Brain microvascular endothelial cell (primary cell): ENCODE data around the gene KCNQ1.

ENCODE experiments used
- DNase-seq: peaks from one replicate; pipeline ENCODE4 v3.0.0-alpha.2; 2020
- H3K27ac ChIP-seq: fragments of 250-450 bp; sonication (Bioruptor Pico); 2 replicates; pipeline ENCODE4 v1.5.1; 2020; ENCODE audit warnings: mild to moderate bottlenecking, moderate library complexity
- H3K27me3 ChIP-seq: fragments of 250-450 bp; sonication (Bioruptor Pico); replicated peaks from 2 replicates; pipeline ENCODE4 v1.5.1; 2020; ENCODE audit warnings: mild to moderate bottlenecking
- H3K36me3 ChIP-seq: fragments of 250-450 bp; sonication (Bioruptor Pico); replicated peaks from 2 replicates; pipeline ENCODE4 v1.5.1; 2020; ENCODE audit warnings: mild to moderate bottlenecking
- H3K4me3 ChIP-seq: 2 replicates; pipeline ENCODE4 v1.5.1; 2011; ENCODE audit warnings: low read depth, mild to moderate bottlenecking, control low read depth, low read length, moderate library complexity
- CTCF ChIP-seq: IDR thresholded peaks from 2 replicates; pipeline ENCODE4 v1.5.1; 2011; ENCODE audit warnings: low read depth, mild to moderate bottlenecking, moderate library complexity, low read length, control low read depth, inconsistent platforms; ENCODE audit errors: missing control alignments
- in situ Hi-C: cut with HindIII; loops from 2 replicates; pipeline ENCODE4 v1.10.0; 2017; ENCODE audit warnings: low sequenced_read_pairs, low pct_ligation_motif_present

Gene KCNQ1

GRCh38 chr11:2679011-2679676, 234.3 kb downstream of the KCNQ1 start:
- in situ Hi-C loops = no loop called here

GRCh38 chr11:2681408-2682145, 236.8 kb downstream of the KCNQ1 start:
- no peak for DNase-seq
- Histone ChIP-seq H3K27ac (no peak overlapping the region), H3K4me3 (no peak overlapping the region), H3K36me3 (no peaks in the 10 kb centered on the region), H3K27me3 (no peaks in the 10 kb centered on the region)
- in situ Hi-C loops = no loop called here
- no peak for TF ChIP-seq CTCF

More at GRCh38 chr11:2679011-2679676, 234.3 kb downstream of the KCNQ1 start:
- H3K27ac ChIP-seq = no peak overlapping the region
- no peaks in the 10 kb centered on the region for H3K27me3 ChIP-seq
- no peaks in the 10 kb centered on the region for H3K36me3 ChIP-seq
- DNase-seq = no peak
- no peak for TF ChIP-seq CTCF
- H3K4me3 ChIP-seq = no peak overlapping the region

- Histone ChIP-seq H3K4me3 (no peak overlapping the region), H3K27ac (no peak overlapping the region), H3K27me3 (no peaks in the 10 kb centered on the region), H3K36me3 (no peaks in the 10 kb centered on the region)
- no peak for TF ChIP-seq CTCF
- no peak for DNase-seq
- in situ Hi-C loops = no loop called here
Measured at GRCh38 chr11:2683806-2684205, 239.0 kb downstream of the KCNQ1 start.

GRCh38 chr11:2684581-2684980, 239.8 kb downstream of the KCNQ1 start:
- Histone ChIP-seq H3K27ac (no peak overlapping the region), H3K4me3 (no peak overlapping the region), H3K27me3 (no peaks in the 10 kb centered on the region), H3K36me3 (no peaks in the 10 kb centered on the region)
- DNase-seq = no peak
- in situ Hi-C loops = no loop called here
- no peak for TF ChIP-seq CTCF

GRCh38 chr11:2685051-2685450, 240.2 kb downstream of the KCNQ1 start:
- TF ChIP-seq CTCF = no peak
- Histone ChIP-seq H3K4me3 (no peak overlapping the region), H3K27ac (no peak overlapping the region), H3K27me3 (no peaks in the 10 kb centered on the region), H3K36me3 (no peaks in the 10 kb centered on the region)
- in situ Hi-C loops = no loop called here
- no peak for DNase-seq
